Measurements from ENCODE around the gene AMH. TPM values are rescaled to one million over a fixed set of nuclear protein-coding genes. Genes with fewer than 3 reads are reported as not detected.

AMH gene
- total RNA-seq, 1 donor from 2014 or later = 0.26 TPM

GRCh38 chr19:2207008-2207407, 42.1 kb upstream of the AMH start:
- H3K27me3 ChIP-seq (ENCODE audit: control insufficient read depth, insufficient read depth, low read length) = no peaks in the 10 kb centered on the region
- no peak for FAIRE-seq
- H3K36me3 ChIP-seq (ENCODE audit: control insufficient read depth, insufficient read depth, low read length) = peaks cover 19% of the 10 kb centered on the region
- no peak for DNase-seq (ENCODE audit: low read depth)
- TF ChIP-seq CTCF (IDR thresholded peaks at IDR 0.05; ENCODE audit: insufficient read depth, low read length, severe bottlenecking) = no peak
- H3K4me3 ChIP-seq (ENCODE audit: low read depth, low read length) = no peak overlapping the region

- DNase-seq (ENCODE audit: low read depth) (peak; percentile 14), FAIRE-seq (no peak)
- H3K4me3 ChIP-seq (ENCODE audit: low read depth, low read length) = no peak overlapping the region
- TF ChIP-seq CTCF (IDR thresholded peaks at IDR 0.05; ENCODE audit: insufficient read depth, low read length, severe bottlenecking) = no peak
- no peaks in the 10 kb centered on the region for H3K27me3 ChIP-seq (ENCODE audit: control insufficient read depth, insufficient read depth, low read length)
- peaks cover 22% of the 10 kb centered on the region for H3K36me3 ChIP-seq (ENCODE audit: control insufficient read depth, insufficient read depth, low read length)
Measured at GRCh38 chr19:2207991-2208860, 40.9 kb upstream of the AMH start.

GRCh38 chr19:2208975-2209374, 40.1 kb upstream of the AMH start:
- DNase-seq (ENCODE audit: low read depth) = no peak
- no peak for FAIRE-seq
- no peak overlapping the region for H3K4me3 ChIP-seq (ENCODE audit: low read depth, low read length)
- TF ChIP-seq CTCF (IDR thresholded peaks at IDR 0.05; ENCODE audit: insufficient read depth, low read length, severe bottlenecking) = no peak
- H3K36me3 ChIP-seq (ENCODE audit: control insufficient read depth, insufficient read depth, low read length) = peaks cover 25% of the 10 kb centered on the region
- no peaks in the 10 kb centered on the region for H3K27me3 ChIP-seq (ENCODE audit: control insufficient read depth, insufficient read depth, low read length)

- FAIRE-seq = no peak
- DNase-seq (ENCODE audit: low read depth) = no peak
- TF ChIP-seq CTCF (IDR thresholded peaks at IDR 0.05; ENCODE audit: insufficient read depth, low read length, severe bottlenecking) = no peak
- no peak overlapping the region for H3K4me3 ChIP-seq (ENCODE audit: low read depth, low read length)
- H3K36me3 ChIP-seq (ENCODE audit: control insufficient read depth, insufficient read depth, low read length) = peaks cover 30% of the 10 kb centered on the region
- H3K27me3 ChIP-seq (ENCODE audit: control insufficient read depth, insufficient read depth, low read length) = no peaks in the 10 kb centered on the region
Measured at GRCh38 chr19:2209408-2209807, 39.7 kb upstream of the AMH start.

GRCh38 chr19:2210206-2210605, 38.9 kb upstream of the AMH start:
- FAIRE-seq = no peak
- no peak for TF ChIP-seq CTCF (IDR thresholded peaks at IDR 0.05; ENCODE audit: insufficient read depth, low read length, severe bottlenecking)
- no peaks in the 10 kb centered on the region for H3K27me3 ChIP-seq (ENCODE audit: control insufficient read depth, insufficient read depth, low read length)
- H3K36me3 ChIP-seq (ENCODE audit: control insufficient read depth, insufficient read depth, low read length) = peaks cover 34% of the 10 kb centered on the region
- H3K4me3 ChIP-seq (ENCODE audit: low read depth, low read length) = no peak overlapping the region
- DNase-seq (ENCODE audit: low read depth) = no peak

Measured in bronchial epithelial cell (primary cell).